Measurements from ENCODE around the gene KRT6B. TPM values are rescaled to one million over a fixed set of nuclear protein-coding genes. Genes with fewer than 3 reads are reported as not detected.
A peak's percentile ranks its signal among the peaks of the same experiment; 100 is the strongest.

The KRT6B gene
- total RNA-seq, 1 donor, result not detected

DNA sequence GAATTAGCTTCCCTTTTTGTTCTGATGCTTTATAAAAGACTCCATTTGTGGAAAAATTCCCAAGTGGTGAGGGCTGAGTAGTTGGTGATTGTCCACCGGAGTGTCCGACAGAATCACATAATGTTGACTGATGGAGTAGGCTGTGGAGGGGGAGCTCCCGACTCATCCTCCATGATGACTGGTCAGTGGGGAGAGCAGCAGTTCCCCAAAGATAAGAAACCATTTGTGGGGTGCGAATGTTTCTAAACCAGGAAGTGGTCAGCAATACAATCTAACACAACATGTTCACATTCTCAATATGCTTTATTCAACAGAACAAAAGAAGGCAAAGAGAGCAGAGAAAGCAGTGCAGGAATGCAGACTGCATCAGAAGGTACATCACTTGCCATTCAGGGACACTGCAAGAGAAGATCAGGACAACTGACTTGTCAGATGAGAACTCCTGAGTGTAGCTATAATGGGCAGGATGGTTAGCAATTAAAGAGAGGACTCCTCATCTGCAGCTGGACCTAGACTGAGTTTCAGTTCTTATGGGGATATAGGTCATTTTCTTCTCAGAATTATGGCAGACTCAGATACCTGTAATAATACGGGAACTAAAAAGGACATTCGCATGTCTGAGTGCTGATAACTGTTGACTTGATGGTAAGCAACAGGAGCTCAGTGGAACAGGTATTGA, 5.4 kb downstream of the KRT6B start:
- no peak for DNase-seq (ENCODE audit: low read depth)
- no peak overlapping the region for H3K4me3 ChIP-seq (ENCODE audit: low read depth, low read length)
- TF ChIP-seq, protein P1, sequence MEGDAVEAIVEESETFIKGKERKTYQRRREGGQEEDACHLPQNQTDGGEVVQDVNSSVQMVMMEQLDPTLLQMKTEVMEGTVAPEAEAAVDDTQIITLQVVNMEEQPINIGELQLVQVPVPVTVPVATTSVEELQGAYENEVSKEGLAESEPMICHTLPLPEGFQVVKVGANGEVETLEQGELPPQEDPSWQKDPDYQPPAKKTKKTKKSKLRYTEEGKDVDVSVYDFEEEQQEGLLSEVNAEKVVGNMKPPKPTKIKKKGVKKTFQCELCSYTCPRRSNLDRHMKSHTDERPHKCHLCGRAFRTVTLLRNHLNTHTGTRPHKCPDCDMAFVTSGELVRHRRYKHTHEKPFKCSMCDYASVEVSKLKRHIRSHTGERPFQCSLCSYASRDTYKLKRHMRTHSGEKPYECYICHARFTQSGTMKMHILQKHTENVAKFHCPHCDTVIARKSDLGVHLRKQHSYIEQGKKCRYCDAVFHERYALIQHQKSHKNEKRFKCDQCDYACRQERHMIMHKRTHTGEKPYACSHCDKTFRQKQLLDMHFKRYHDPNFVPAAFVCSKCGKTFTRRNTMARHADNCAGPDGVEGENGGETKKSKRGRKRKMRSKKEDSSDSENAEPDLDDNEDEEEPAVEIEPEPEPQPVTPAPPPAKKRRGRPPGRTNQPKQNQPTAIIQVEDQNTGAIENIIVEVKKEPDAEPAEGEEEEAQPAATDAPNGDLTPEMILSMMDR (IDR thresholded peaks at IDR 0.05; ENCODE audit: insufficient read depth, low read length), result no peak

DNA sequence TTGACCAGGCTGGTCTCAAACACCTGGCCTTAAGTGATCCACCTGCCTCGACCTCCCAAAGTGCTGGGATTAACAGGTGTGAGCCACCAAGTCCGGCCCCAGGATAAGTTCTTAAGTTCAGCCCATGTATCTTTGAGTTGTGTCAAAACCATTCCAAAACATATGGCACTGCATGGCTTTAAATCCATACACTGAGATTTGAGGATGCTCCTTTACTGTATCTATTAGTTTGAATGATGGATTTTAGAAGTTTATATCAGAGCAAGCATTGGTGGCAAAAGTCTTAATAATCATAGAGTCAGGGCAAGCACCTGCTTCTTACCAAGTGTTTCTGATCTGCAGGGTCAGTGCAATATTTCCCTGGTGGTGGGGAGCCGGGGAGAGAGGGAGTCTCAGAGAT, 6.1 kb downstream of the KRT6B start:
- DNase-seq (ENCODE audit: low read depth), result no peak
- TF ChIP-seq, protein P1 (IDR thresholded peaks at IDR 0.05; ENCODE audit: insufficient read depth, low read length), result no peak
- no peak overlapping the region for H3K4me3 ChIP-seq (ENCODE audit: low read depth, low read length)

DNA sequence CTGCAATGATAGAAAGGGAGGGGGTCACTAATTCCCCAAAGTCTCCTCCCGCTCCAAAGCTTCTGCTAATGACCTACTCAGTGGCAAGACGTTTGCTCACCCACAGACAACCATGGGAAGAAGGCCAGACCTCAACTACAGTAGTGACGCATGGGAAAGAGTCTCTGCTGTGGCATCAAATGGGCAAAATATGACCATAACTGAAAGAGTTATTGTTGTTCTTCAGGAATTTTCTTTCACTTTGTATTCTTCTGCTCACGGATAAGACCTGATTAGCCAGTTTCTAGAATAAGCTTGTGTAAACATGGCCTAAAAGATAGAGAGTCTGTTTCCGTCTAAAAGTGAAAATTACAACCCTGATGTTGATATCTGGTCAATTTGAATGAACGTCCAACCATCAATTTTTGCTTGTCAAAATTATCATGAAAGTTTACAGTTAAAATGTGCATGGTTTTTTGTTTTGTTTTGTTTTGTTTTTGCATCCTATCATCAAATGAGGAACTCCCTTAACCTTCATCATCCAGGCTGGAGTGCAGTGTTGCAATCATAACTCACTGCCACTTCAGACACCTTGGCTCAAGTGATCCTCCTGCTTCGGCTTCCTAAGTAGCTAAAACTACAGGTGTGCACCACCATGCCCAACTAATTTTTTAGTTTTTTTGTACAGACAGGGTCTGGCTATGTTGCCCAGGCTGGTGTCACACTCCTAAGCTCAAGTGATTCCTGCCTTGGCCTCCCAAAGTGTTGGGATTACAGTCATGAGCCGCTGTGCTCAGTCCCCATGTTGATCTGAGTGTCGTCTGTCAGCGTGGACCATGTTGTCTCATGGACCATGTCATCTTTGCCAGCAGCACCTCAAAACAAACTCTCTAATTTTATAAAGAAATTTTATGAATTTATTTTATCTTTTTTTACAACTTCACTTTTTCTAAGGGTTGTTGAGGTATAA, 7.0 kb downstream of the KRT6B start:
- DNase-seq (ENCODE audit: low read depth), result no peak
- TF ChIP-seq, protein P1 (IDR thresholded peaks at IDR 0.05; ENCODE audit: insufficient read depth, low read length), result no peak
- no peak overlapping the region for H3K4me3 ChIP-seq (ENCODE audit: low read depth, low read length)

DNA sequence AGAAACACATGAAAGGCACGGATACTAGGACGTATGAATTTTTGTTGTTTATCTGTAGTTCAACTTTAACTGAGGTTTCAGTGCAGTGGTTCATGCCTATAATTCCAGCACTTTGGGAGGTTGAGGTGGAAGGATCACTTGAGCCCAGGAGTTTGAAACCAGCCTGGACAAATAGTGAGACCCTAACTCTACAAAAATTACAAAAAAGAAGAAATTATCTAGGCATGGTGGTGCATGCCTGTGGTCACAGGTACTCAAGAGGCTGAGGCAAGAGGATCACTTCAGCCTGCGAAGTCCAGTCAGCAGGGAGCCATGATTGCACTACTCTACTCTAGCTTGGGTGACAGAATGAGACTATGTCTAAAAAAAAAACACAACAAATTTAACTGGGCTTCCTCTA, 8.0 kb downstream of the KRT6B start:
- no peak for DNase-seq (ENCODE audit: low read depth)
- no peak overlapping the region for H3K4me3 ChIP-seq (ENCODE audit: low read depth, low read length)
- TF ChIP-seq, protein P1 (IDR thresholded peaks at IDR 0.05; ENCODE audit: insufficient read depth, low read length), result no peak

DNA sequence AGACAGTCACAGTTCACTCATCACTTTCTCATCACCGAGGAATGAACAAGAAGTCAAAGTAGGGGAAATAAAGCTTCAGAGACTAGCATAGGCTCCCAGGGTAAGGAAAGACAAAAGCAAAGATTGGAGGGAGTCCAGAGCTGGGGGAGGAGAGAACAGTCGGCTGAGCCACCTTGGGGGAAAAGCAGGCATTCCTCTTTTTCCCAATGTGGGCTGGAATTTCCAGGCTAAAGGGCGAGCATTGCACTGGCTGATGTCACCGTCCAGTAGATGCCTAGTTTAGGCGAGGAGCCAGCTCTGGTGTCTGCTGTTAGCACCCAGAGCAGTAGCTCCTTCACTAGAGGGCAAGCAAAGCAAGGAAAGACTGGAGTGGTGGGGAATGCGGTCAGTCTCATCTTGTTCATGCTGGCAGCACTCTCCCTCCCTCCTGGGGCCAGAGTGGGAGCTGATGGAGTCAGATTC, 9.3 kb downstream of the KRT6B start:
- DNase-seq (ENCODE audit: low read depth), result peak; percentile 49
- no peak overlapping the region for H3K4me3 ChIP-seq (ENCODE audit: low read depth, low read length)
- TF ChIP-seq, protein P1 (IDR thresholded peaks at IDR 0.05; ENCODE audit: insufficient read depth, low read length), result no peak

DNA sequence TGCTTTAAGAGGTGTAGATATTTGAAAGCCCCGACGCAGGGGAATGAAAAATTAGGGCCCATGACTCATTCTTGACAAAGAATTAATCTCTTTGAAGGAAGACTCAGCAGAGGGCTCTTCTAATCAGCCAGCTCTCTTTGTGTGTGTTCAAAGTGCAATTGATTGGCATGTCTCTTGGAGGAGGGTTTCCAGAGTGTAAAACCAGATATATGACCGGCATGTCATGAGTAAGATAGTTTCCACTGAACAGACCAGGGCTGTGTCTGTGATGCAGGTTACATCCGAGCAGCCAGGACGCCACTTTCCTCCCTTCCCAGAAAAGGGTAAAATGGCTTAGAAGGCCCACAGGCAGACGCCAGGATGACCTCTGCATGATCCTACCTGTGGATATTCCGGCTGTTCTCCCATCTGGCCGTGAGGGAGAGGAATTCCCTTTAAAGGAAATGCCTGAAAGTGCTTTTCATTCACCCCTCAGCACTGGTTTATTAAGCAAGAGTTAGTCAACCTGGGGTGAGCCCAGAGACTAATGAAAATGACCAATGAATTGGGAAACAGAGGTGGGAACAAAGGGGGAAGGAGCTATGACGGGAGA, 10.5 kb downstream of the KRT6B start:
- no peak overlapping the region for H3K4me3 ChIP-seq (ENCODE audit: low read depth, low read length)
- DNase-seq (ENCODE audit: low read depth), result no peak
- TF ChIP-seq, protein P1 (IDR thresholded peaks at IDR 0.05; ENCODE audit: insufficient read depth, low read length), result no peak
